CD4-positive, alpha-beta T cell treated with Interleukin-2 at 100 ng/mL for 4 hours (primary cell): ENCODE results near the gene SLC39A8.
"Not testable (repeated sequence)": the region's sequence is repeated elsewhere in the genome, so short reads cannot be mapped to it uniquely, and the experiment has no call there.

Experiments
- DNase-seq: peaks from one replicate; pipeline ENCODE4 v3.0.0-alpha.2; 2020; ENCODE audit warnings: low spot score

The SLC39A8 gene

GRCh38 chr4:102344954-102345794 is at the start of gene SLC39A8:
Gene SLC39A8 (minus strand): TSS chr4:102345482. CDS start chr4:102344662, 820 bp downstream.
- DNase-seq, result peak; percentile 84

DNA sequence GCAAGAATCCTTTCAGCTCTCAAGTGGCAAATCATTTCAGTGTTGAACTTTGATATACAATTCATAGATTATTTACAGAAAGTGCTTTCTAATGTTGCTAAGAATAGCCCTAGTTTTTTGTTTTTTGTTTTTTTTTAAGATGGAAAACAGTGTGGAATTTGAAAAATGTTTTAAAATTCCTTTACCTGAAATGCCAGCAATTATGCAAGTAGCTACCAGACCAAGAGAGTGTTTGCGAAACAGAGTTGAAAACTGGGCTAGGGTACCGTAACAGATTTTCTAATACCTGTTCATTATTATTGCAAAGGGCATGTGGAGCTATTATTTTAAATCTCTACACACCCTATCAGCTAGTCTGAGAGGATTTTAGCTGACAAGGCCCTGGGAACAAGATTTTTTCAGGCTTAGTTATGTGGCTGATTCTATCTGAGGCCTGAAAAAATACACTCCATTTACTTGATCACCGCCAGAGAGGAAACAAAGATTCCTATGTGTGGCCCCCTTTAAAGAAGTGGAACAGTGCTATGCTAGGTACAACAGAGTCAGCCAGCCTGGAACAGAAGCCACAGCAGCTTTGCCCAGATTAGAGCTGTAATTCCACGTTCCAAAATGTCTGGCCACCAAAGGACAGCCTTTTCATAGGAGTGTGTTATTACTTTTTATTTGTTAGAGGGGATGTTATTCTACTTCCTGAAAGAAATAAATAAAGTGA is 46.9 kb upstream of the SLC39A8 start:
- DNase-seq, result no peak

GRCh38 chr4:102390438-102390837 is 45.2 kb upstream of the SLC39A8 start:
- DNase-seq, result peak; percentile 12

- no peak for DNase-seq
Observed at GRCh38 chr4:102388611-102389010, 43.3 kb upstream of the SLC39A8 start.

- no peak for DNase-seq
Observed at GRCh38 chr4:102387552-102388150, 42.4 kb upstream of the SLC39A8 start.

DNA sequence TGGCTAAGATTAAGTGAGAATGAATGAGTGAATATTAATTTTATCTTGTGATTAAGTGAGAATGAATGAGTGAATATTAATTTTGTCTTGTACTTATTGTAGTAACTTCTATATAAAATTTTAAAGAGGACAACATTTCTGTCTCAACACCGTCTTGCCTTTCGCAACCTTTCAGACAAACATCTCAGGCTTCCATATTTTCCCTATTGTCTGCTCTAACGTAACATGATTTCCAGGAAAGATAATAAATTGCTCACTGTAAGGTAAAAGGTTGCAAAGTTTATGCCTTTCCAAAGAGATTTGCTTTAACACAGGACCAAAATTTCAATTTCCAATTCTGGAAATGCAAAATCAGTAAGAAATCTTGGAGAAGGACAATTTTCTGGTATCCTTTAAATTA is 41.7 kb upstream of the SLC39A8 start:
- DNase-seq, result no peak

DNA sequence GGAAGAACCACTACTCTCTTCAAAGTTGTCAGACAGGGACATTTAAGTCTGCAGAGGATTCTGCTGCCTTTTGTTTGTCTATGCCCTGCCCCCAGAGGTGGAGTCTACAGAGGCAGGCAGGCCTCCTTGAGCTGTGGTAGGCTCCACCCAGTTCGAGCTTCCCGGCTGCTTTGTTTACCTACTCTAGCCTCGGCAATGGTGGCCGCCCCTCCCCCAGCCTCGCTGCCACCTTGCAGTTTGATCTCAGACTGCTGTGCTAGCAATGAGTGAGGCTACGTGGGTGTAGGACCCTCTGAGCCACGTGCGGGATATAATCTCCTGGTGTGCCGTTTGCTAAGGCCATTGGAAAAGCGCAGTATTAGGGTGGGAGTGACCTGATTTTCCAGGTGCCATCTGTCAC is 35.0 kb upstream of the SLC39A8 start:
- DNase-seq, result not testable (repeated sequence)

DNA sequence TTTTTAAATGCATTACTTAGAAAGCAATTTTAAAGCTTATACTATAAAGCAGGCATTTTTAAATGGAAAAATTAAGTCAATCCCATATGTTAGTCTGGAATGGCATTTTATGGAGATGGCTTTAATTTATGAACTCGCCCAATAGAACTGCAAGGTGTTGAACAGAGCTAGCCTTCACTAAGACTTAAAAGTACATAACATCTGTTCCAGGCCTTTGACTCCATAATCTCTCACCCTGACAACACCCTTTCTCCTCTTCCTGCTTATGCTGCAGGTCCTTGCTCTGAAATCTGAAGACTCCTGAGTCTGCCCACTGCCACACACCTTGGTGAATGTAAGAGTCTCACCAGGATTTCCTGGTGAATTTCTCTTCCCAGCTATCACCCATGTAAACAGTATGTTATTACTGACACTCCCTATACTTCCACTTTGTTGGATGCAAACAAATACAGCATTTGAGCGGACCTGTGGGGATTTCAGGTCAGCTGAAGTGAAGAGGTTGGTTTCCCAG is 17.7 kb upstream of the SLC39A8 start:
- no peak for DNase-seq

- no peak for DNase-seq
Observed at GRCh38 chr4:102358128-102358527, 12.8 kb upstream of the SLC39A8 start.

DNA sequence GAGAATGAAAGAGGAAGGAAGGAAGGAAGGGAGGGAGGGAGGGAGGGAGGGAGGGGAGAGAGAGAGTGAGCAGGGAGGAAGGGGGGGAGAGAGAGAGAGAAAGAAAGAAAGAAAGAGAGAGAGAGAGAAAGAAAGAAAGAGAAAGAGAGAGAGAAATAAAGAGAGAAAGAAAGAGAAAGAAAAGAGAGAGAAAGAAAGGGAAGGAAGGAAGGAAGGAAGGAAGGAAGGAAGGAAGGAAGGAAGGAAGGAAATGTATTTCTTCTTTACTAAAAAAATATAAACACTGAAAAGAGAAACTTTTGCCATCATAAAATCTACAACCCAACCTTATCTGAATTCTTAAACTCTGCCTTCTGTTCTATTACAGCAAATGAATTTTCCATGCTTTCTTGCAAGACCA is 12.4 kb upstream of the SLC39A8 start:
- not testable (repeated sequence) for DNase-seq

DNA sequence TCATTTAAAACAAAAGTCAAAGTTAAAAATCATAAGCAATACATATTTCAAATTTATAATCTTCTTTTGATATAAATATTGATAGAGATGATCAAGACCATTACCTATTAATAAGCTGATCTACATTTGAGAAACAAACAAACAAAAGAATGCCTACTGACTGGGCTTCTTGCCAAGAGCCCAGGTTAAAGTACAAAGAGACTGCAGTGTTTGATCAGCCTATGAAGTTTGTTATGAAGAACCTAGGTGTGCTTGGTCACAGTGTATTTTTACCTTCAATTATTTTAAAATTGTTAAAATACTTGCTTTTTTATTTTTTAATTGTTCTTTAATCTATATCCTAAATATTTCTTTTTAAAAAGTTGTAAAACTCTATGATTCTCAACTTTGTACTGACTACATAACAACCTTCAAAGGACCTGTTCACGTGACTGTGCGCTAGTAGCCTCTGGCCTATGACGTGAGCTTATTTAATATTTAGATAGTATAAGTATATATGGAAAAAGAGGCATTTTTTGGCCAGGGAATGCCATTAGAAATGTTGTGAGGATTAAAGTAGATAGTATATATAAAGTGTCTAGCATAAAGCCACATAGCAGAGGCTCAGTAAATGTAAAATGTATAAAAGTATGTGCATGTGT is 11.4 kb upstream of the SLC39A8 start:
- DNase-seq, result no peak

DNA sequence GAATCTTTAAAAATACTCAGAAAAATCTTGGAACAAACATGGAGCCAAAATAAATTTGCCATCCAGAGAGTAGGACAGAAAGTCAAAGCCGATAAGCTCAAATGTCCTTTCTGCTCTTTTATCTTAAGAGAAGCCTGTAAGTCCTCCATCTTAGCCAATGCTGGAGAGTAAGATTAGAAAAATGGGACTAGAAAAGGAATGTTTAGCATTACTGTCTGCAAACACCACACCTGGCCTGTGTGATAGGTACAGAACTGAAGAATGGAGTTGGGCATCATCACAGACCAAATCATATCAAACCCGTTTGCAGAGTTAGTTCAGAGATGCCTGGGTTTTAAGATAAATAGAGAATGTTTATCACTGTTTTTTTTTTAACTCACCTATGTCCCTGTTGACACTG is 10.5 kb upstream of the SLC39A8 start:
- no peak for DNase-seq

- no peak for DNase-seq
Observed at GRCh38 chr4:102354671-102355454, 9.6 kb upstream of the SLC39A8 start.

- no peak for DNase-seq
Observed at GRCh38 chr4:102352781-102353180, 7.5 kb upstream of the SLC39A8 start.

GRCh38 chr4:102350634-102351033 is 5.4 kb upstream of the SLC39A8 start:
- no peak for DNase-seq

DNA sequence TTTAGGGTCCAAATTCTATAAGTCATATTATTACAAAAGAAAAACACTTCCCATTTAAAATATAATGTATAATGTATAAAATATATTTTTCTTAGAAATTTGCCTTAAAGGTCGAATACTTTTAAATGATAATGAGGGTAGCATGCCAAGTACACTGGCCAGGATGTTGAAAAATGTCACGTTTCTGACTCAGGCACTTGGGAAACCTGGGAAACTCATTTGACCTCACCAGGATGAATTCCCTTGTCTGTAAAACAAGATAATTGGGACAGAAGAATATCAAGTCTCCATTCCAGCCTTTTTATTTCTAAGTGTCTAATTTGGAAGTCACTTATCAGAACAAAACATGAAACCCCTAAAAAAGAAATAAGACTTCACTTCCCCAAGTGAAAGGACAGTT is 3.4 kb upstream of the SLC39A8 start:
- DNase-seq, result no peak

DNA sequence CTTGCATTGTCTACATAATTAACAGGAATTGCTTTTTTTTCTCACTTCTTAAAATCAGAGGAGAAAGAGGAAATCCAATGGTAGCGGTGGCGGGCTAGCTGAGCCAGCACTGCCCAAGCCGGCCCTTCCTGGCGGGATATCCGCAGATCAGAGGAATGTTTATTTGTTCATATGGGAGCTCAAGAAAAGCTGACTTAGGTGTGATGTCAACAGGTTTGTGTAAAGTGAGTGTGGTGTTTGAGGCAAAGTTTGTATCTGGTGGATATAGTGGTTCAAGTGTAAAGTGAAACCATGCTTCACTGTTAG is 466 bp upstream of the SLC39A8 start:
- DNase-seq, result peak; percentile 6

DNA sequence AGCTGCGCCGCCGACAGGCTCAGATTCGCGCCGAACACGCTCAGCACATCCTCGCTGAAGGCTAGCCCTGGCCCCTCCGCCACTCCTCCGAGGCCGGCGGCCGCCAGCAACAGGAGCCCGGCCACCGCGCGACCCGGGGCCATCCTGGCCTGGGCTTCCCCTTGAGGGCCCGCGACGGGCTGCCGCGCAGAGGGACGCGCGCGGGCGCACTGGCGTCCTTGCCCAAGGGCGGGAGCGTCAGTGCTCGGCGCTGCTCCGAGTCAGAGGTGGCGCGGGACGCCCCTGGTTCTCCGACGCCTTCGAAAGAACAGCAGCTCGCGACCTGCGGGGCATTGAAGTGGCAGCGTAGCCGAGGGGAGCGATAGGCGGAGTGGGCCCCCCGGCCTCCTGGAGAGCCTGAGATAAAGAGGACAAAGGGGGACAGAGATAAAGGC is 745 bp downstream of the SLC39A8 start:
- peak; percentile 57 for DNase-seq

DNA sequence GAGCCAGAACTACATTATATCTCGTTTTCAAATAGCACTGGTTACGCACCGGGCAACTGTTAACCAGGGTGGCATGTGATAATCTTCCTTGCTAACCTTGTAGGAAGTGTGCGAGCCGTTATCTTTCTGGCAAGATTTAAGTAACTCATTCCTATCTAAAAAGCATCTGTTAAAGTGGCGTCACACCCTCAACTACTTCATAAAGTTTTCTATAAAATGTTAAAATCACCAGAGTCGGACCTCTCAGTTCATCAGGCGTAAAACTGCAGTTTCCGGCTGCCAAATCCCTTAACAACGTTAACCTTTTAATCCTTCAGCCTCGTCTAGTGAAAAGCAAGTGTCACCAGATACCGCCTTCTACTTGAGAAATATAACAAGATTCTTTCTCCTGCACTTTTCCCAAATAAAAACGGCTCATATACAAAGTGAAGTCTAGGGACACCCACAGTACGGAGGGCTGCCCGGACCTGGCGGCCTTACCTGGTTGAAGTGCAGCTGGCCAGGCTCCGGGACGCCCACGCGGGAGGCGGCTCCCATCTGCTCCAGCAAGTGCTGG is 1.2 kb downstream of the SLC39A8 start:
- DNase-seq, result peak; percentile 18

GRCh38 chr4:102342404-102343074 is 2.7 kb downstream of the SLC39A8 start:
- DNase-seq, result no peak

DNA sequence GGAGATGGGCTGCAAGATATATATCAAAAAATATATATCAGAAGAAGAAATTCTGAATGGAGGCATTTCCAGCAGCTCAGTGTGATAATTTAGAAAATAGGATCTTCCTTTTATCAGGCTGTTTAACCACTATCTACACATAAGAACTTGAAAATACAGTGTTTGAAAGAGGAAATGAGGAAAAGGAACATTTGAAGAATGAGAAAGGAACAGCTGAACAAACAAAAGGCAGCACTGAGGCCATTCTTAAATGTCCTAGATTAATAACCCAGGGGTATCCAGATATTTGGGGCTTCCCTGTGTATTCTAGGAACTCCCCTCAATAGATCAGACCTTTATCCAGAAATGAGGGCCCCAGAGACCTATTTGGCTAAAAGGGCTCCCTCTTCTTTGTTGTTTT is 4.1 kb downstream of the SLC39A8 start:
- DNase-seq, result no peak
